ENCODE data around the gene RTL5. TPM values are rescaled to one million over a fixed set of nuclear protein-coding genes. Genes with fewer than 3 reads are reported as not detected.

The RTL5 gene
- total RNA-seq, 1 experiment from 2014 or later = 2.5 TPM

DNA sequence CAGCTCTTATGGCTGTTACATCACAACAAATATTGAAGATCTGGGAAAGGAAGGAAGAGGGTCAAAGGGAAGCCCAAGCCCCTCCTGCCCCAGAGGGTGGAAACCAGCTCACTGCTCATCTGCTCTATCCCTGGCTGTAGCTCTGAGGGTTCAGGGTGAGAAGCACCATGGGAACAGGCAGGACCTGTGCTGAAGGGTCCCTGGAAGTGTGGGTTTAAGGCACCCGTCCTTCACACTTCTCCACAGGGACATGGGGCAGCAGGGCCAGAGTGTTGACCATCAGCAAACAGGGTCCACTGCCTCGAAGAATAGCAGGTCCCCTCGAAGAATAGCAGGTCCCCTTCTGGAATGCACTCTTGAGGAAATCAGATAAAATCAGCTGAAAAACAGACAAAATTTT lies 4.4 kb downstream of the RTL5 start:
- Histone ChIP-seq H2AFZ (ENCODE audit: low read depth, low read length, poor library complexity, severe bottlenecking) (no peak overlapping the region), H3K4me2 (ENCODE audit: low read length) (no peak overlapping the region), H3K9me3 (ENCODE audit: control insufficient read depth in 1 of 2, insufficient read depth in 1 of 2, low read depth in 1 of 2, low read length in 2 of 2) (no peaks in the 10 kb centered on the region), H3K27me3 (ENCODE audit: insufficient read depth, low read length) (no peaks in the 10 kb centered on the region), H3K4me1 (ENCODE audit: control insufficient read depth in 1 of 2, insufficient read depth in 2 of 2, low read length in 2 of 2) (peaks cover 2 to 13% of the 10 kb centered on the region in 2 experiments; a peak in 3 of 4 replicates), H3K27ac (ENCODE audit: low read depth, low read length) (no peak overlapping the region), H3K4me3 (replicated peaks in 1 of 2; ENCODE audit: low read depth in 1 of 2, low read length in 2 of 2) (no peak overlapping the region), H4K20me1 (ENCODE audit: insufficient read depth) (no peaks in the 10 kb centered on the region), H3K79me2 (ENCODE audit: insufficient read depth, low read length) (no peaks in the 10 kb centered on the region), H3K9ac (ENCODE audit: low read length) (no peak overlapping the region), H3K36me3 (ENCODE audit: control insufficient read depth in 1 of 2, insufficient read depth in 2 of 2, low read length in 2 of 2) (no peaks in the 10 kb centered on the region), H3K9me2 (ENCODE audit: insufficient read depth) (no peaks in the 10 kb centered on the region)
- BruUV-seq (replicated peaks) = no TSS peak
- POLR2A ChIA-PET = no interaction called here
- RAD21 ChIA-PET (ENCODE audit: low non-redundant PET in 1 of 2, low total read pairs in 2 of 2, uncharacterized antibody in 2 of 2, unreplicated experiment in 2 of 2) = no interaction called here
- TF ChIP-seq ZNF274 (IDR thresholded peaks at IDR 0.05; ENCODE audit: low read depth, low read length) = no peak
- TF ChIP-seq EZH2phosphoT487 (IDR thresholded peaks at IDR 0.05; ENCODE audit: borderline replicate concordance) = no peak
- TF ChIP-seq, protein P1, sequence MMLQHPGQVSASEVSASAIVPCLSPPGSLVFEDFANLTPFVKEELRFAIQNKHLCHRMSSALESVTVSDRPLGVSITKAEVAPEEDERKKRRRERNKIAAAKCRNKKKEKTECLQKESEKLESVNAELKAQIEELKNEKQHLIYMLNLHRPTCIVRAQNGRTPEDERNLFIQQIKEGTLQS (IDR thresholded peaks at IDR 0.05) = no peak
- no peak for TF ChIP-seq CBX3 (IDR thresholded peaks at IDR 0.05; ENCODE audit: low read depth)
- no peak for TF ChIP-seq RAD21 (IDR thresholded peaks at IDR 0.05; ENCODE audit: low read depth)
- no peak for TF ChIP-seq CEBPB (IDR thresholded peaks at IDR 0.05; ENCODE audit: low read depth)
- TF ChIP-seq, protein P2, sequence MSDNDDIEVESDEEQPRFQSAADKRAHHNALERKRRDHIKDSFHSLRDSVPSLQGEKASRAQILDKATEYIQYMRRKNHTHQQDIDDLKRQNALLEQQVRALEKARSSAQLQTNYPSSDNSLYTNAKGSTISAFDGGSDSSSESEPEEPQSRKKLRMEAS (IDR thresholded peaks at IDR 0.05) = no peak
- no peak for TF ChIP-seq YY1 (IDR thresholded peaks at IDR 0.05; ENCODE audit: extremely low read depth, insufficient replicate concordance, low read depth, low read length)
- no peak for TF ChIP-seq EGR1 (IDR thresholded peaks at IDR 0.05; ENCODE audit: low read depth)
- TF ChIP-seq TCF7L2 (IDR thresholded peaks at IDR 0.05; ENCODE audit: borderline replicate concordance, extremely low read depth, insufficient read depth, insufficient read length) = no peak
- TF ChIP-seq POLR2AphosphoS5 (IDR thresholded peaks at IDR 0.05; ENCODE audit: low read depth, low read length) = no peak
- TF ChIP-seq EZH2 (IDR thresholded peaks at IDR 0.05) = no peak
- TF ChIP-seq, protein P3, sequence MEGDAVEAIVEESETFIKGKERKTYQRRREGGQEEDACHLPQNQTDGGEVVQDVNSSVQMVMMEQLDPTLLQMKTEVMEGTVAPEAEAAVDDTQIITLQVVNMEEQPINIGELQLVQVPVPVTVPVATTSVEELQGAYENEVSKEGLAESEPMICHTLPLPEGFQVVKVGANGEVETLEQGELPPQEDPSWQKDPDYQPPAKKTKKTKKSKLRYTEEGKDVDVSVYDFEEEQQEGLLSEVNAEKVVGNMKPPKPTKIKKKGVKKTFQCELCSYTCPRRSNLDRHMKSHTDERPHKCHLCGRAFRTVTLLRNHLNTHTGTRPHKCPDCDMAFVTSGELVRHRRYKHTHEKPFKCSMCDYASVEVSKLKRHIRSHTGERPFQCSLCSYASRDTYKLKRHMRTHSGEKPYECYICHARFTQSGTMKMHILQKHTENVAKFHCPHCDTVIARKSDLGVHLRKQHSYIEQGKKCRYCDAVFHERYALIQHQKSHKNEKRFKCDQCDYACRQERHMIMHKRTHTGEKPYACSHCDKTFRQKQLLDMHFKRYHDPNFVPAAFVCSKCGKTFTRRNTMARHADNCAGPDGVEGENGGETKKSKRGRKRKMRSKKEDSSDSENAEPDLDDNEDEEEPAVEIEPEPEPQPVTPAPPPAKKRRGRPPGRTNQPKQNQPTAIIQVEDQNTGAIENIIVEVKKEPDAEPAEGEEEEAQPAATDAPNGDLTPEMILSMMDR (IDR thresholded peaks at IDR 0.05 in 2 of 3, conservative IDR thresholded peaks at IDR 0.05 in 1 of 3; ENCODE audit: borderline replicate concordance in 1 of 3, insufficient read depth in 1 of 3, low read depth in 2 of 3, low read length in 2 of 3) = no peak
- no peak for TF ChIP-seq SP1 (IDR thresholded peaks at IDR 0.05; ENCODE audit: low read depth)
- CTCF ChIA-PET = interaction anchor here (1.2 kb wide), 1 partner anchor 109 kb away, joined by 4 read pairs; no protein-coding TSS in a partner anchor
- no peak for ATAC-seq
- no peak for DNase-seq (ENCODE audit: low read depth, low spot score)
- intact Hi-C loops (cut with micrococcal nuclease) = loop anchor here (2.0 to 10.0 kb wide), 3 partner anchors 109 to 253 kb away; no protein-coding TSS in a partner anchor

All from HCT116 (cell line).